NCI-H1694 (cell line): ENCODE measurements around the gene CPA5.
"Not testable (repeated sequence)": the region's sequence is repeated elsewhere in the genome, so short reads cannot be mapped to it uniquely, and the experiment has no call there.

Experiments
- DNase-seq: peaks from one replicate; lab custom pipeline; 2025; lab: John Stamatoyannopoulos, UW

Gene CPA5, protein sequence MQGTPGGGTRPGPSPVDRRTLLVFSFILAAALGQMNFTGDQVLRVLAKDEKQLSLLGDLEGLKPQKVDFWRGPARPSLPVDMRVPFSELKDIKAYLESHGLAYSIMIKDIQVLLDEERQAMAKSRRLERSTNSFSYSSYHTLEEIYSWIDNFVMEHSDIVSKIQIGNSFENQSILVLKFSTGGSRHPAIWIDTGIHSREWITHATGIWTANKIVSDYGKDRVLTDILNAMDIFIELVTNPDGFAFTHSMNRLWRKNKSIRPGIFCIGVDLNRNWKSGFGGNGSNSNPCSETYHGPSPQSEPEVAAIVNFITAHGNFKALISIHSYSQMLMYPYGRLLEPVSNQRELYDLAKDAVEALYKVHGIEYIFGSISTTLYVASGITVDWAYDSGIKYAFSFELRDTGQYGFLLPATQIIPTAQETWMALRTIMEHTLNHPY

DNA sequence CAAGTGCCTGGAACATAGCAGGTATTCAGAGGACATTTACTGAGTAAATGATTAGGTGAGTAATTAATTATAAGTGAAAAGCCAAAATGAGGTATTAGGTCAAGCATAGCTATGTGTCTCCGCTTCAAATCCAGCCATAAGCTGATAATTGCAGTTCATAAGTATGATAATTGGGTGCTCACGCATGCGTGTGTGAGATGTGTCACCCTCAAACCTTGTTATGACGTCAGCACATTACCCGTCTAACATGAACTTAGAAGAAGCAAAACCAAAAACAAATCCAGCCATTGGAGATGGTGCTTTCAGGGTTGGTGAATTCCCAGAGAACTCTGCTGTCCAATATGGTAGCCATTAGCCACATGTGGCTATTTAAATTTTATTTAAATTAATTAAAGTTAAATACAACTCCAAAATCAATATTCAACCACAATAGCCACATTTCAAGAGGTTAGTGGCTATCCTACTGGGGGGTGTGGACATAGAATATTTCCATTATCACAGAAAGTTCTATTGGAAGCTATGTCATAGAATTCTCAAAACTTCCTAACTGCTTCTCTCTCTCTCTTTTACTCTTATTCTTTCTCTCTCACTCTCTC is at the start of gene CPA5:
Gene CPA5 (plus strand): TSS at position 546 of the 596 bp plus-strand sequence. CDS start 1,670 bp downstream, outside the sequence.
- DNase-seq, result no peak

DNA sequence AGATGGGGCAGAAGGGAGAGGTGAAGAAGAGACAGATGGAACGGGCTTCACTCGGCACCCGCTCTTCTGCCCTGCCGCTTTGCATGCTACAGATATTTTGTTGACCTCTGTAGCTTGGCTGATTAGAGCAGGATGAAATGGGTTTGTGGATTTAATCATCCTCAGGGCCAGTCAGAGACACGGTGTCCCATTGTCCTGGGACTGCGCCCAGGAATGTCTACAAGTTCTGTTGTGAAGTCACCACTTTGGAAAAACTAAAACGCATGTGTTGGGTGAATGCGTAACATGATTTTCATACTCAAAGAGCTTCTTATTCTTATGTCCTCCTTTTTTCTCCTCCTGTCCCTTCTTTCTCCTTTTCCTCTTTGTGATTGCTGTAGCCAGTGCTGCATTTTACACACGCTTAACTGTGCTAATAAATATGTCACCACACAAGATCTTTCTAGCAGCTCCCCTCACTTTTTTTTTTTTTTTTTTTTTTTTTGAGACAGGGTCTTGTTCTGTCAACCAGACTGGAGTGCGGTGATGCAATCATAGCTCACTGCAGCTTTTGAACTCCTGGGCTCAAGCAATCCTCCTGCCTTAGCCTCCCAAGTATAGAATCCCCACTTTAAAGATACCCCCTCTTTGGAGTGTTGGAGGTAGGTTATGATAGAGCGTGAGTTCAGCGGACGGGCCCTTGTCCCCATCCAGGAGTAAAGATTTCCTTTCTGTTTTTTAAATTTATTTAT is 48.2 kb upstream of the CPA5 start:
- DNase-seq, result no peak

DNA sequence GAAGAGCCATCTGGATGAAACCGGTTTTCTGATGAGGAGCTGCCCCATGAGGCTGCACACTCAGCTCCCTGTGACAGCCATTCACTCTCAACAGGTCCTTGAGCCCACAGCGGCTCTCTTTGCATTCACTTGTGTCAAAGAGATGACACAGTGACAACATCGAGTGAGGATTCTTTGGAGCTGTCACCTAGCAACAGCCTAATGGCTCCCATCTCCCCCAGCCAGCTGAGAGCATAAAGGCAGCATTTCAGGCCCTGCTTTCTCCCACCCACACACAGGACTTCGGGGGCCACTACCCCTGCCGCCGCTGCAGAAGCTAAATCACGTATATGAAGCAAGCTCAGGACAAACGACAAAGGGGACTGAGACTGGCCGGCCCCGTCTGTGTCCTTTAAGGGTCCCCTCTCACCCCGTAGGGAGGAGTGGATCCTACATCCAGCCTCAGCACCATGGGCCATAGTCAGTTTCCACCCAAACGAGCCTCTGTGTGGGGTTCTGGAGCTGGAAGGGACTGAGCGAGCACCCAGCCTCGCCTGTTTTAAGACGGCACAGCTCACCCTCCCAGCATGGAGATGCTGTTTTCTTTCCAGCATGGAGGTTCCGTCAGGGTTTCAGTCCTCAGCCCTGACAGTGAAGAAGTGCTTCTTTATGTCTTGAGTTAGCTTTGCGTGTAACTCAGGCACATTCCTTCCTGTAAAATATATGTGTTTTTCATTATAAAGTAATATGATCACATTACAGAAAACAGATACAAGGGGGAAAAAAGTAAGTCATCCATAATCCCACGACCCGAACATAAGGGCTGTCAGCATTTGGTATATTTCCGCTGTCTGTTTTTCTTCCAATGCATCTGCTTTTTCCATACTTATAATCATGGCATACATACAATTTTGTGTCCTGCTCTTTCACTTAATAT is 46.7 kb upstream of the CPA5 start:
- no peak for DNase-seq

DNA sequence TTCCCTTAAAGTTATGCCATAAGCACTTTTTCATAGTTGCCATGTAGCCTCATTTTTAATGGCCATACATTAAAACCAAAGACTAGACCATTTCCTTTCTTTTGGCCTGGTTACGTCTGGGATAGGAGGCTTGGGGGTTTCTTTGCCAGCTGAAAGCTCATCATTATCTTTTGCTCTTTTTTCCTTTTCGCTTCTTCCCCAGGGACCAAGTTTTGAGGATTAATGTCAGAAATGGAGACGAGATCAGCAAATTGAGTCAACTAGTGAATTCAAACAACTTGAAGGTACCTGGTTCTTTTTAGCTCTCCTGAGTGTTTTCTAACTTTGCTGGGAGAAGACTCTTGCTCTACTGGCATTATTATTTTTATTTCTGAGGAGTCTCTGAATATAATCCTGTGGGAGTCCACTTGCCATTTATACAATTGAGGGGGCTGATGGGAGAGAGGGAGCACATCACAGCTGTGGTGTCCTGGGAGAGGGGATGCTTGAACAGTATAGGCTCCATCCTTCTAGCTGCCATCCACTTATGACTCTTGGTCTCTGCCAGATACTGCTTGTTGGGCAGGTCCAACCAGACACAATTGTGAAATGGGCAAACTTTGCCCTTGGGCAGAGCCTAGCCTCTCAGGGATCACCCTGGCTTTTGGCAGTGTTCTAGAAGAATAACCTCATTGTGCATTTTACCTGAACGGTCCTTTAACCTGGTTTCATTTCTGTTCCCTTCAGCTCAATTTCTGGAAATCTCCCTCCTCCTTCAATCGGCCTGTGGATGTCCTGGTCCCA is 45.9 kb upstream of the CPA5 start:
- no peak for DNase-seq

DNA sequence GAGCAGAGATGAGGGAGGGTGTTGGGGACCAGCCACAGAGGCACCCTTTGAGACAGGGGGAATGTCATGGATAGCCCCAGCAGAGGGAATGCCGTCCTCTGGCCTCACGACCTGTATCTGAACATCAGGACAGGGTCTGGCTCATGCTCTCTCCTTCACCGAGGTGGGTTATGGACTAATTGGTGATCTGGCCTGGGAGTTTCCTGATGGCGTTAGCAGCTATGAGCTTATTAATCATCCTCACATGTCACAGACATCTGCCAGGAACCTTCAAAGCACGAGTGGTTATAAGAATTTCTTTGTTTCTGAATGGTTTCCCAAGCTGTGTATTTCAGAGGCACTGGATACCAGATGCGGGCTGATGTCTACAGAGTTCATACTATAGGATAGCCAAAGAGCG is 44.8 kb upstream of the CPA5 start:
- no peak for DNase-seq

DNA sequence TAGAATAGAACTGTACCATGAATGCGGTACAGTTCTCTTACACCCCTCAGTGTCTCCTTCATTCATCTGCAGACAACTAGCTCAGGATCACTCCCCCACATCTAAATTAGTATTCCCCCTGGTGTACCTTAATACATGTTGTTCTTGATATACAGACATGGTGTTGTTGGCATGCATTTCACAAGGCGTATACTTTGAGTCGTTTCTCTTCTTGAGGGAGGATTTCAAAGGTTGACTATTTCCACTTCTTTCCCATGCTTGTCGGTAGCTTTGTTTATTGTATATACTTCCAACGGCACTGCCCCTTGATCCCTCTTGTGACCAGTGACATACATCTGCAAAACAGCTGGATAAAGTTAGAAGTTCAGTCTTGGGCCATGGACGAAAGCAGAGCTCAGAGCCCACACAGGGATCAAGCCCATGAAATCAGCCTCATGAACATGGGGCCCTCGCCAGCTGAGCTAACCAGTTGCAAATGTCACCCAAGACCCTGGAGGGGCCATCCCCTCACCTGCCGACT is 43.1 kb upstream of the CPA5 start:
- no peak for DNase-seq

DNA sequence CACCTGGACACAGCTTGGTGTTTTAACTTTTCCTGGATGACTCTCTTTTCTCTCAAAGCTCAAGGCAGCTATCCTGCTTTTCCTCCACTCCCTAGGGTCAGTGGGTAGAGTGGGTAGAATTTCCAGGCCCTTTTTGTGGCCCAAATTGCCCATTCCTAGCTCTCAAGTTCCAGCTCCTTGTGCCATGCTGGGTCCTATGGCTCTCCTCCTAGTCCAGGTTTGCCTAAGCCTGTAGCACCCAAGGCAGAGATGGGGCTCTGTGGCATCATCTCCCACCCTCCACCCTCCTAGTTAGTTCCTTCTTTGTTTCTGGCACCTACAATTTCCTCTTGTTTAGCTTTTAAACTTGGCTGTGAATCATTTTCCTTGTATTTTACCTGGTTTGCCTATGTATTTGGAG is 42.0 kb upstream of the CPA5 start:
- DNase-seq, result no peak

DNA sequence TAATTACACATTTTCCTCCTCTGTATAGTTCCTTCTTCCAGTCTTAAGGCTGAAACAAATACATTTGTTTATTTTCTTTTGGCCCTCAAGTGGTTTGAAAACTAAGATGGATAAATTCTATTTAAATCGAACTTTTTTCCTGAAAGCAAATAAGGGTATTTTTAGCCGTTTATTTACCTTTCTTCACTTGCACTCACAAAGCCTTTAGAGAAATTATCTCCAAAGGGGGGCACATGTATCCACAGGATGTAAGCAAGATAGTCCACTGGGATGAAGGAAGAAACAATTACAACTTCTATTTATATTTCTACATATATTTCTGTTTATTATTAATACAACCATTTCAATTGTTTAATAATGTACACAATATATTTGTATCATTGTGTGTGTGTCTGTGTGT is 41.5 kb upstream of the CPA5 start:
- DNase-seq, result no peak

DNA sequence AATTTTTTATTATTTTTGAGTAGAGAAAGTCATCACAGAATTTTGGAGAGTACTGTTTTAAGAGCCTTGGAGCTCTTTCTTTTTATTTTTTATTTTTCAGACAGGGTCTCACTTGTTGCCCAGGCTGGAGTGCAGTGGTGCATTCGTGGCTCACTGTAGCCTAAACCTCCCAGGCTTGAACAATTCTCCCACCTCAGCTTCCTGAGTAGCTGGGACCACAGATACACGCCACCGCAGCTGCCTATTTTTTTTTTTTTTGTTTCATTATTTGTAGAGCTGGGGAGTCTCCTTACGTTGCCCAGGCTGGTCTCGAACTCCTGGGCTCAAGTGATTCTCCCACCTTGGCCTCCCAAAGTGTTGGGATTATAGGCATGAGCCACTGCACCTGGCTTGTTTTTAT is 41.1 kb upstream of the CPA5 start:
- no peak for DNase-seq

DNA sequence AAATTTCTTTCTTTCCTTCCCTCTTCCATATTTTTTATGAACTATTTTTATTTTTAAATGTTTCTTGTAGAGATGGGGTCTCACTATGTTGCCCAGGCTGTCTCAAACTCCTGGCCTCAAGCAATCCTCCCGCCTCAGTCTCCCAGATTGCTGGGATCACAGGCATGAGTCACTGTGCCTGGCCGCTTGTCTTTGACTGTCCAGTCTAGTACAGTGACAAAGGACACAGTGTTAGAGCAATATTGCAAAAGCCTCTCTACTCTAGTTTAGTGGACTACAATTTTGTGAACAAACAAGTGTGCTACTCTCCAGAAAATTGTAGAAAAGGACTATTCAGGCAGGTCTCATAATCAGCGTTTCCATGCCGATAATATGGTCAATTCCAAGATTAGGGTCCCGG is 40.6 kb upstream of the CPA5 start:
- DNase-seq, result no peak

DNA sequence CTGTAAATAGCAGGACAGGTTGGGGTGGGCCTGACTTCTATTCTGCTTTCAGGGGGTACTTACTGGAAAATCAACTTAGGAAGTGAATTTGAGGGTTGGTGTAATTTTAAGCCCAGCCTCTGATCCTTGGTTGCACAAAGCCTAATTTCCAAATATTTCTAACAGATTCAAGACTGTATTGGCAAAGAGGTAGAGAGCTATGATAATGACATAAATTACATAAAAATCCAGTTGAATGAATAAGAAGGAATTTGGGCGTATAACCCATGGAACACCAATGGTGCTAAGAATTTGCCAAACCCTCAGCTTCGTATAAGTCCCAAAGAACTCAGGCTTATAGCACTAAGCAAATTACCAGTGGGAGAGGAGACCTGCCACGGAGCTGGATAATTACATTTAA is 39.7 kb upstream of the CPA5 start:
- DNase-seq, result no peak

DNA sequence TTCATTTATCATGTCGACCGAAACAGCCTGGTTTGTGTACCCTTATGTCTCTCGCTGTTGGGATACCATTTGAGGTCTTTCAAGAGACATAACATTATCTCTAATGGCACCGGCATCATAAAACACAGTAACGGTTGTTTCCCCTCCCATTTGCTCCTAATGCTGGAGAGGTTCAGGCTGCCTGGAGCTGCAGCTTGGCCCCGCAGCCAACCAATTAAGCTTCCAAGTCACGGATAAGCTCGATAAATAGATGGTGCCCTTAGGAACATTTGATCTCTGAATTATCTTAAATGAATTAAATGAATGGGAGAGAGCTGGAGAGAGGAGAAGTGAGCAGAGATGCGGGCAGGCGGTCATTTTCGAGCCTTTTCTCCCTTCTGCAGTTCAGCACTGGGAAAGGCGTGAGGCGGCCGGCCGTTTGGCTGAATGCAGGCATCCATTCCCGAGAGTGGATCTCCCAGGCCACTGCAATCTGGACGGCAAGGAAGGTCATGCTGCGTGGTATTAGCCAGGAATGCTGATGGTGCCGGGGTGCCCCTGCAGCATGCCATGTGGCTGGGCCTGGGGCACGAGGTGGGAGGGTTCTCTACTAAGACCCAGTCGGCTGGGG is 39.1 kb upstream of the CPA5 start:
- no peak for DNase-seq

DNA sequence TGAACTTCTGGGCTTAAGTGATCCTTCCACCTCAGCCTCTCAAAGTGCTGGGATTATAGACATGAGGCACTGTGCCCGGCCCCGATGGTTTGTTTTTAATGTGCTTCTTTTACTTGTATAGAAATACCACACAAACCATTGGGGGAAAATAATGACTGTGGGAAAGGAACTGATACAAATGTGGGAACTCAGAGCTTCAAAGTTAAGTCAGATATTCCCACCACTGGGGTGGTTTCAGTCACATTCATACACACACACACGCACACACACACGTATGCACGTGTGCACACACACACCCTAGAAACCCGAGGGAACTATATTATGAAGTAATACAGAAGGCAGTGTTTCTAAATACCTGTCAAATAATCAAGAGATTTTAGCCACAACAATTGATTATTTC is 34.6 kb upstream of the CPA5 start:
- no peak for DNase-seq

DNA sequence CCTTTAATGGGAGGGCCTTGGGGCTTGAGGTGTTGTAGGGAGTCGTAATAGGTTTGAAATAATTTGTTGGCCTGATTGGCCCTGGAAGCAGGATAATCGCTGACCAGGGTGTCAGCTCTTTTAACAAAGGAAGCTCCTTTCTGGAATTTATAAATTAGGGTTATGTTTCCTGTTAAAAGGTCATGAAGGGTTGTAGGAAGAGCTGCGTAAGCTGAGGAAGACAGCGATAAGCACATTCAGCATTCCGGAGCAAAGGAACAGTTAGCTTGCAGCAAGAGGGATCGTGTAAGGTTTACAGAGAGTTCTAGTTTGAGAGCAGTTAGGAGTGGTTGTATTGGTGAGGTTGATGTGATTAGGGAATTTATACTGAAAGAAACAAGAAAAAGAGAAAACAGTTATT is 30.3 kb upstream of the CPA5 start:
- no peak for DNase-seq

DNA sequence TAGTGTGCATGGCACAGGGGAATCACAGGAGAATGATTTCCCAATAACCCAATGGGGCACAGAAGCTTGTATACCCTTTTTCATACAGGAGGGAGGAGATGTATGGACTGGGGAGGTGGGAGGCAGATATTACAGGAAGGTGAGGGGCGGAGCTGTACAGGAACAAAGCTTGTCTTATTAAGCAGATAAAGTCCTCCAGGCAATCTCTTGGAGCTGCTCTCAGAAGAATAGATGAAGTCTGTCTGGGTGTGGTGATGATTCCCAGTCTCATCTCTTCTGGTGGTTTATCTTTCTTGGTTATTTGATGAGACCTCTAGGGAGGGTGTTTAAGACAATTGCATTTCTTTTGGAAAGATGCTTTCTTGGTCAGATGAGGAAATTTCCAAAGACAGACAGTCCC is 25.1 kb upstream of the CPA5 start:
- no peak for DNase-seq

DNA sequence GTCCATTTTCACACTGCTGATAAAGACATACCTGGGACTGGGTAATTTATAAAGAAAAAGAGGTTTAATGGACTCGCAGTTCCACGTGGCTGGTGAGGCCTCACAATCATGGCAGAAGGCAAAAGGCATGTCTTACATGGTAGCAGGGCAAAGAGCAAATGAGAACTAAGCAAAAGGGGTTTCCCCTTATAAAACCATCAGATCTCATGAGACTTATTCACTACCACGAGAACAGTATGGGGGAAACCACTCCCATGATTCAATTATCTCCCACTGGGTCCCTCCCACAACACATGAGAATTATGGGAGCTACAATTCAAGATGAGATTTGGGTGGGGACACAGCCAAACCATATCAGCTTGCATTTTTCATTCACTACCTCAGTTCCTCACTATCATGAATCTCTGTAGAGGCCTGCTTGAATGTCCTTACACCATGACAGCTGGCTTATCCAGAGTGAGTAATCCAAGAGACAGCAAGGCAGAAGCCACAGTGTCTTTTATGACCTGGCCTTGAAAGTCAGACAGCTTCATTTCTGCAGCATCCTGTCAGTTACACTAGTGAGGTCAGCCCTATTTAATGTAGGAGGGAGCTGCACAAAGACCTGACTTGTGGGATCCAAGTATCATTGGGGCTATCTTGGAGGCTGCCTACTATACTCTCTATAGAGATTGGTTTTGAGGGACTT is 22.9 kb upstream of the CPA5 start:
- not testable (repeated sequence) for DNase-seq

DNA sequence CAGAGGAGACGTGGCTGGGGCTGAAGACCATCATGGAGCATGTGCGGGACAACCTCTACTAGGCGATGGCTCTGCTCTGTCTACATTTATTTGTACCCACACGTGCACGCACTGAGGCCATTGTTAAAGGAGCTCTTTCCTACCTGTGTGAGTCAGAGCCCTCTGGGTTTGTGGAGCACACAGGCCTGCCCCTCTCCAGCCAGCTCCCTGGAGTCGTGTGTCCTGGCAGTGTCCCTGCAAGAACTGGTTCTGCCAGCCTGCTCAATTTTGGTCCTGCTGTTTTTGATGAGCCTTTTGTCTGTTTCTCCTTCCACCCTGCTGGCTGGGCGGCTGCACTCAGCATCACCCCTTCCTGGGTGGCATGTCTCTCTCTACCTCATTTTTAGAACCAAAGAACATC is 22.0 kb upstream of the CPA5 start:
- no peak for DNase-seq

DNA sequence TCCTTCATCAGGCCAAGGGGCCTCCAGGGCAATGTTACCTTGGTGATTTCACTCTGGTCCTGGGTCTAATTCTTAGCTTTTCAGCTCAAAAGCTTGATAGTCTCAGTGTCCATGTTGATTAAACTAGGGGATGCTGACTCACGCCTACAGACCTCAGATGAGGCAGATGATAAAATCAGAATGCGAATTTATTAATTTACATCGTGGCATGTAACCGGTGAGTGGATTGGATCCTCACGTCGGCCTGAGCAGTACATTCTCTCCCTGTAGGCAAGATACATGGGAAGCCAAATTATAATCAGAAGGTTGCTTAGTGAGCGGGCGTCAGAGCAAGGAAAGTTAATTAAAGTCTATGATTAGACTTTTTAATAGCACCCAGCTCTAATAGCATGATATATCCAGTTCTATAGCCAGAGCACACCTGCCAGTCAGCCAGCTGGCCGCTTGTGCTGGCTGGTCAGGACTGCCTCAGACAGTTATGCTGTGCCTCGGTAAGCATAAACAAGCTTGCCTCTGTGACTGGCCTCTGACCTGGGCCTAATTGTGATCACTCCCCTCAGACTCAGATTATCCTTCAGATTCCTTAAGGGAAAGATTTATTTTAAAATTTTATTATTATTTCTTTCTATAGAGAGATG is 20.2 kb upstream of the CPA5 start:
- no peak for DNase-seq

DNA sequence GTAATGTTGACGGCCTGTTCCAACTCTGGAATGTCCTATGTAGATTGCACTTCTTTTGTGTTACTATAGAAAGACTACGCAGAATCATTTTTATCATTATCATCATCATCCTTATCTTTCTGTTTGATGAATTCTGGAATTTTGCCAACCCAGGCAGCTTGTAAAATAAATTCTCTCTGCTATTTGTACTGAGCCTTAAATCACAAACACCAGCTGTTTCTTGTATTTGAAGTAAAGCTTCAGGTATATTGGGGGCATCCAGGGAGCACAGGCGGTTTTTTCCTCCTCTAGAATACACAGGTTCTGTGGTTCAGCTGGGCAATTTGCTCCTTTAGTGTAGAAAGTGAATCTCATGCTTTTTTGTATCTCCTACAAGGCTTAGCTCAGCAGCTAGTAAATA is 14.9 kb upstream of the CPA5 start:
- peak; percentile 30 for DNase-seq
